Measurements from ENCODE around the gene ATP11C. TPM values are rescaled to one million over a fixed set of nuclear protein-coding genes. Genes with fewer than 3 reads are reported as not detected.
"Not testable (repeated sequence)": the region's sequence is repeated elsewhere in the genome, so short reads cannot be mapped to it uniquely, and the experiment has no call there.

Gene ATP11C
- total and polyA plus RNA-seq, 3 experiments from 2014 or later, result 7.3 to 17.0 (median 15.7) TPM

DNA sequence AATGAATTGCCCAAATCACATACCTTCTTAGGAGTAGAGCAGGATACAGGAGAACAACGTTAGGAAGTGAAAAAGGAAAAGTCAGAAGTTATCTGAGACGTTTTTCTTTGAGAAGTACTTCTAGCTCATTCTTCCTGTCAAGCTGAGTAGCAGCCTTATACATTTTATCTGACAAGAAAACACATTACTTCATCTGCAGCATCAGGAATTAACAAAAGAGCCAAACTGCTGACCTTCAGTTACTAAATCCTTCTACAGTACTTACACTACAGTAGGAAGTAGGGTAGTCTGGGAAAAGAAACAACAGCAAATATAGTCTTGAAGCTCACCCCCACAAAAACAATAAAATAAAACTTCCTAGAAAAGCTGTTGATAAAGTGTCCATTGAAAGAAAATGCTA lies 57.0 kb downstream of the ATP11C start:
- H3K9me3 Mint-ChIP-seq, result no peaks in the 10 kb centered on the region
- peaks cover 5 to 22% (median 6%) of the 10 kb centered on the region in 3 donors for H3K4me1 Mint-ChIP-seq
- peaks cover 0 to 17% (median 0%) of the 10 kb centered on the region in 3 donors for H3K36me3 Mint-ChIP-seq
- peaks cover 0 to 3% of the 10 kb centered on the region in 2 donors for H3K27me3 Mint-ChIP-seq
- ChIA-PET CTCF (no interaction called here), POLR2A (no interaction called here)
- H3K27ac ChIP-seq (ENCODE audit: low read depth, low read length), result no peak overlapping the region
- H3K4me1 ChIP-seq (ENCODE audit: insufficient read depth, low read length), result no peaks in the 10 kb centered on the region
- H3K27ac Mint-ChIP-seq, result no peak overlapping the region
- DNase-seq, result no peak
- no peaks in the 10 kb centered on the region for H3K36me3 ChIP-seq (ENCODE audit: insufficient read depth, low read length)
- H3K27me3 ChIP-seq (ENCODE audit: insufficient read depth, low read length, poor library complexity, severe bottlenecking), result no peaks in the 10 kb centered on the region
- H3K4me3 ChIP-seq (ENCODE audit: low read length), result no peak overlapping the region
- H3K9me3 ChIP-seq (ENCODE audit: low read length), result no peaks in the 10 kb centered on the region
- no peak overlapping the region for H3K4me3 Mint-ChIP-seq

GRCh38 chrX:139869796-139870195 lies 63.1 kb downstream of the ATP11C start:
- Histone ChIP-seq H3K36me3 (ENCODE audit: insufficient read depth, low read length) (no peaks in the 10 kb centered on the region), H3K4me1 (ENCODE audit: insufficient read depth, low read length) (no peaks in the 10 kb centered on the region), H3K27me3 (ENCODE audit: insufficient read depth, low read length, poor library complexity, severe bottlenecking) (no peaks in the 10 kb centered on the region), H3K9me3 (ENCODE audit: low read length) (no peaks in the 10 kb centered on the region), H3K4me3 (ENCODE audit: low read length) (no peak overlapping the region), H3K27ac (ENCODE audit: low read depth, low read length) (no peak overlapping the region)
- peaks cover 0 to 11% (median 1%) of the 10 kb centered on the region in 3 donors for H3K36me3 Mint-ChIP-seq
- ChIA-PET CTCF (no interaction called here), POLR2A (no interaction called here)
- H3K27me3 Mint-ChIP-seq, result peaks cover 0 to 5% of the 10 kb centered on the region in 2 donors
- H3K9me3 Mint-ChIP-seq, result no peaks in the 10 kb centered on the region
- H3K4me3 Mint-ChIP-seq, result no peak overlapping the region
- DNase-seq, result no peak
- peaks cover 0 to 8% (median 4%) of the 10 kb centered on the region in 3 donors for H3K4me1 Mint-ChIP-seq
- no peak overlapping the region for H3K27ac Mint-ChIP-seq

GRCh38 chrX:139864640-139865039 lies 68.2 kb downstream of the ATP11C start:
- no peak overlapping the region for H3K27ac ChIP-seq (ENCODE audit: low read depth, low read length)
- no peaks in the 10 kb centered on the region for H3K4me1 ChIP-seq (ENCODE audit: insufficient read depth, low read length)
- DNase-seq, result no peak
- Mint-ChIP-seq H3K4me1 (peaks cover 0 to 6% (median 6%) of the 10 kb centered on the region in 3 donors), H3K27me3 (peaks cover 0 to 6% of the 10 kb centered on the region in 2 donors), H3K36me3 (peaks cover 0 to 5% (median 5%) of the 10 kb centered on the region in 3 donors), H3K4me3 (no peak overlapping the region), H3K27ac (no peak overlapping the region), H3K9me3 (no peaks in the 10 kb centered on the region)
- no peaks in the 10 kb centered on the region for H3K27me3 ChIP-seq (ENCODE audit: insufficient read depth, low read length, poor library complexity, severe bottlenecking)
- no peaks in the 10 kb centered on the region for H3K9me3 ChIP-seq (ENCODE audit: low read length)
- no peak overlapping the region for H3K4me3 ChIP-seq (ENCODE audit: low read length)
- POLR2A ChIA-PET, result no interaction called here
- no peaks in the 10 kb centered on the region for H3K36me3 ChIP-seq (ENCODE audit: insufficient read depth, low read length)
- CTCF ChIA-PET, result no interaction called here

GRCh38 chrX:139862208-139862607 lies 70.6 kb downstream of the ATP11C start:
- no peaks in the 10 kb centered on the region for H3K4me1 ChIP-seq (ENCODE audit: insufficient read depth, low read length)
- Mint-ChIP-seq H3K4me1 (peaks cover 0 to 10% (median 2%) of the 10 kb centered on the region in 3 donors), H3K27ac (peak overlapping the region in 1 of 8 donors; percentile 39), H3K4me3 (no peak overlapping the region), H3K27me3 (peaks cover 0 to 4% of the 10 kb centered on the region in 2 donors), H3K36me3 (peaks cover 0 to 4% (median 2%) of the 10 kb centered on the region in 3 donors), H3K9me3 (no peaks in the 10 kb centered on the region)
- no peaks in the 10 kb centered on the region for H3K36me3 ChIP-seq (ENCODE audit: insufficient read depth, low read length)
- no peak overlapping the region for H3K4me3 ChIP-seq (ENCODE audit: low read length)
- no peaks in the 10 kb centered on the region for H3K9me3 ChIP-seq (ENCODE audit: low read length)
- H3K27ac ChIP-seq (ENCODE audit: low read depth, low read length), result no peak overlapping the region
- no peak for DNase-seq
- POLR2A ChIA-PET, result no interaction called here
- CTCF ChIA-PET, result no interaction called here
- no peaks in the 10 kb centered on the region for H3K27me3 ChIP-seq (ENCODE audit: insufficient read depth, low read length, poor library complexity, severe bottlenecking)

- H3K4me3 ChIP-seq (ENCODE audit: low read length); H3K27me3 ChIP-seq (ENCODE audit: insufficient read depth, low read length, poor library complexity, severe bottlenecking); DNase-seq; H3K36me3 ChIP-seq (ENCODE audit: insufficient read depth, low read length); H3K4me3 Mint-ChIP-seq; H3K27ac ChIP-seq (ENCODE audit: low read depth, low read length); H3K9me3 ChIP-seq (ENCODE audit: low read length); H3K4me1 ChIP-seq (ENCODE audit: insufficient read depth, low read length); H3K9me3 Mint-ChIP-seq; H3K36me3 Mint-ChIP-seq; H3K27me3 Mint-ChIP-seq; POLR2A ChIA-PET; CTCF ChIA-PET; H3K27ac Mint-ChIP-seq: not testable (repeated sequence)
- peaks cover 0 to 17% (median 7%) of the 10 kb centered on the region in 3 donors for H3K4me1 Mint-ChIP-seq
These were observed 76.0 kb downstream of the ATP11C start for GRCh38 chrX:139856826-139857225.

DNA sequence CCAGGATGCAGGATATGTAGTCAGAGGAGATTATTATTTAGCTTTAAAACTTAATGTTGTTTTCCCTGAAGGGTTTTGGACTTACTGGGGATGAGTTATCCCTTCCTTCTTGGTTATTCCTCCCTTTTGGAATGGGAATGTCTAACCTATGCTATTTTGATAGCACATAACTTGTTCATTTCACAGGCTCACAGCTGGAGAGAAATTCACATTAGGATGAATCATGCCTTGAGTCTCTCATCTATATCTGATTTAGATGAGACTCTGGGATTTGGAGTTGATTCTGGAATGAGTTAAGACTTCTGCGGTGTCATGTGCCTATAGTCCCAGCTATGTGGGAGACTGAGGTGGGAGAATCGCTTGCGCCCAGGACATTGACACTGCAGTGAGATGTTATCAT lies 81.1 kb downstream of the ATP11C start:
- Histone ChIP-seq H3K9me3 (ENCODE audit: low read length) (no peaks in the 10 kb centered on the region), H3K27ac (ENCODE audit: low read depth, low read length) (no peak overlapping the region), H3K36me3 (ENCODE audit: insufficient read depth, low read length) (no peaks in the 10 kb centered on the region), H3K27me3 (ENCODE audit: insufficient read depth, low read length, poor library complexity, severe bottlenecking) (no peaks in the 10 kb centered on the region), H3K4me1 (ENCODE audit: insufficient read depth, low read length) (no peaks in the 10 kb centered on the region), H3K4me3 (ENCODE audit: low read length) (no peak overlapping the region)
- Mint-ChIP-seq H3K27ac (no peak overlapping the region), H3K27me3 (peaks cover 0 to 3% of the 10 kb centered on the region in 2 donors), H3K4me1 (peaks cover 0 to 9% (median 5%) of the 10 kb centered on the region in 3 donors), H3K36me3 (peaks cover 0 to 2% (median 0%) of the 10 kb centered on the region in 3 donors), H3K9me3 (no peaks in the 10 kb centered on the region), H3K4me3 (no peak overlapping the region)
- DNase-seq, result no peak
- ChIA-PET CTCF (no interaction called here), POLR2A (no interaction called here)

DNA sequence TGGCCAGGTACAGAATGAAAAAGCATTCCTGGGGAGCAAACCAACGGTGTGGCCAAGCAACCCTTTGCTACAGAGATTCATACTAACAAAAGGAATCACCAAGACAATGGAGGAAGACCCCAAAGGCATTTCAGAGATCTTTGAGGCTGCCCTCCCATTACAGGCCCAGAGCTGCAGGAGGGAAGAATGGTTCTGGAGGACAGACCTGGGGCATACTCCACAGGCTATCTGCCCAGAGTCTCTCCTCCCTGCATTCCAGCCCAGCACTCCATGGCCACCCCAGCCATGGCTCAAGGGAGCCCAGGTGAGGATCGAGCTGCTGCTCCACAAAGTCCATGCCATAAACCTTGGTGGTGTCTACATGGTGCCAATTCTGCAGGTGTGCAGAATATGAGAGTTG lies 81.9 kb downstream of the ATP11C start:
- peaks cover 0 to 3% of the 10 kb centered on the region in 2 donors for H3K27me3 Mint-ChIP-seq
- DNase-seq, result no peak
- no peak overlapping the region for H3K27ac Mint-ChIP-seq
- ChIA-PET CTCF (no interaction called here), POLR2A (no interaction called here)
- Histone ChIP-seq H3K27me3 (ENCODE audit: insufficient read depth, low read length, poor library complexity, severe bottlenecking) (no peaks in the 10 kb centered on the region), H3K36me3 (ENCODE audit: insufficient read depth, low read length) (no peaks in the 10 kb centered on the region), H3K9me3 (ENCODE audit: low read length) (no peaks in the 10 kb centered on the region), H3K4me3 (ENCODE audit: low read length) (no peak overlapping the region), H3K4me1 (ENCODE audit: insufficient read depth, low read length) (no peaks in the 10 kb centered on the region), H3K27ac (ENCODE audit: low read depth, low read length) (no peak overlapping the region)
- H3K4me1 Mint-ChIP-seq, result peaks cover 0 to 6% (median 5%) of the 10 kb centered on the region in 3 donors
- H3K36me3 Mint-ChIP-seq, result peaks cover 0 to 2% (median 0%) of the 10 kb centered on the region in 3 donors
- H3K4me3 Mint-ChIP-seq, result no peak overlapping the region
- H3K9me3 Mint-ChIP-seq, result no peaks in the 10 kb centered on the region

GRCh38 chrX:139844884-139845283 lies 88.0 kb downstream of the ATP11C start:
- Mint-ChIP-seq H3K9me3 (peaks cover 0 to under 1% (median under 1%) of the 10 kb centered on the region in 5 donors), H3K27ac (no peak overlapping the region), H3K4me3 (no peak overlapping the region), H3K4me1 (peaks cover 0 to 20% (median 7%) of the 10 kb centered on the region in 3 donors), H3K27me3 (no peaks in the 10 kb centered on the region), H3K36me3 (peaks cover 0 to 8% (median 1%) of the 10 kb centered on the region in 3 donors)
- Histone ChIP-seq H3K27me3 (ENCODE audit: insufficient read depth, low read length, poor library complexity, severe bottlenecking) (no peaks in the 10 kb centered on the region), H3K9me3 (ENCODE audit: low read length) (no peaks in the 10 kb centered on the region), H3K27ac (ENCODE audit: low read depth, low read length) (no peak overlapping the region), H3K4me3 (ENCODE audit: low read length) (no peak overlapping the region), H3K36me3 (ENCODE audit: insufficient read depth, low read length) (no peaks in the 10 kb centered on the region), H3K4me1 (ENCODE audit: insufficient read depth, low read length) (no peaks in the 10 kb centered on the region)
- POLR2A ChIA-PET, result no interaction called here
- CTCF ChIA-PET, result no interaction called here
- DNase-seq, result no peak

DNA sequence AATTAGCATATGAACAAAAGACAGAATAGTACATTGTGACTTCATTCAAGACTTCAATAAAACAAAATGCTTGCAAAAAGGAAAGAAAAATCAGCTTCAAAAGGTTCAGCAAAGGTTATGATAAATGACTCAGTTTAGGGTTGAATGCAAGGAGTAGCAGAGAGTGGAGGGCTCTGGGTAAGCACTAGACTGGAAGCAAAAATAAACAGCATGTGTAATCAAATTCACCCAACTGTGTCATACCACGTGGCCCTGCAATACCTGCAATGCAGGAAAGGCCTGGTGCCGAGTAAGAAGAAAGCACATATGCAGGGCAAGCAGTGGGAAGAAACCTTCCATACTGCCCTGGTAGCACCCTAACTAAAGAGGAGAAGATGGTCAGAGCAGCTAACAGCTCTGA lies 88.7 kb downstream of the ATP11C start:
- Mint-ChIP-seq H3K36me3 (peaks cover 0 to 10% (median 5%) of the 10 kb centered on the region in 3 donors), H3K9me3 (peaks cover 0 to 5% (median 3%) of the 10 kb centered on the region in 5 donors), H3K27me3 (peaks cover 0 to 2% of the 10 kb centered on the region in 2 donors), H3K27ac (peak overlapping the region in 1 of 8 donors; percentile 2), H3K4me3 (no peak overlapping the region), H3K4me1 (peaks cover 0 to 20% (median 7%) of the 10 kb centered on the region in 3 donors)
- no peaks in the 10 kb centered on the region for H3K9me3 ChIP-seq (ENCODE audit: low read length)
- H3K4me3 ChIP-seq (ENCODE audit: low read length), result no peak overlapping the region
- no peaks in the 10 kb centered on the region for H3K27me3 ChIP-seq (ENCODE audit: insufficient read depth, low read length, poor library complexity, severe bottlenecking)
- no peak overlapping the region for H3K27ac ChIP-seq (ENCODE audit: low read depth, low read length)
- ChIA-PET CTCF (no interaction called here), POLR2A (no interaction called here)
- H3K36me3 ChIP-seq (ENCODE audit: insufficient read depth, low read length), result no peaks in the 10 kb centered on the region
- DNase-seq, result no peak
- H3K4me1 ChIP-seq (ENCODE audit: insufficient read depth, low read length), result no peaks in the 10 kb centered on the region

All from CD8-positive, alpha-beta memory T cell (primary cell).